NCI-H1048 (cell line): ENCODE measurements around the gene TMCO6.
"Not testable (repeated sequence)": the region's sequence is repeated elsewhere in the genome, so short reads cannot be mapped to it uniquely, and the experiment has no call there.

Experiments used
- DNase-seq: peaks from one replicate; lab custom pipeline; 2025; lab: John Stamatoyannopoulos, UW

The TMCO6 gene

GRCh38 chr5:140639148-140639981 is at the start of gene TMCO6:
Gene TMCO6 (plus strand): TSS chr5:140639451. CDS start chr5:140639528, 77 bp downstream.
- peak; percentile 92 for DNase-seq

- no peak for DNase-seq
Measured at GRCh38 chr5:140590861-140591260, 48.4 kb upstream of the TMCO6 start.

GRCh38 chr5:140591747-140592372 is 47.4 kb upstream of the TMCO6 start:
- DNase-seq = no peak

GRCh38 chr5:140593070-140593469 is 46.2 kb upstream of the TMCO6 start:
- DNase-seq = not testable (repeated sequence)

- no peak for DNase-seq
Measured at GRCh38 chr5:140594169-140594568, 45.1 kb upstream of the TMCO6 start.

- DNase-seq = no peak
Measured at GRCh38 chr5:140595538-140596300, 43.5 kb upstream of the TMCO6 start.

GRCh38 chr5:140596321-140596741 is 42.9 kb upstream of the TMCO6 start:
- no peak for DNase-seq

- no peak for DNase-seq
Measured at GRCh38 chr5:140598836-140599235, 40.4 kb upstream of the TMCO6 start.

GRCh38 chr5:140600096-140600495 is 39.2 kb upstream of the TMCO6 start:
- DNase-seq = no peak

GRCh38 chr5:140602147-140602546 is 37.1 kb upstream of the TMCO6 start:
- no peak for DNase-seq

- DNase-seq = not testable (repeated sequence)
Measured at GRCh38 chr5:140603446-140603698, 35.9 kb upstream of the TMCO6 start.

GRCh38 chr5:140603734-140604133 is 35.5 kb upstream of the TMCO6 start:
- no peak for DNase-seq

GRCh38 chr5:140605879-140606278 is 33.4 kb upstream of the TMCO6 start:
- DNase-seq = no peak

- no peak for DNase-seq
Measured at GRCh38 chr5:140607031-140607430, 32.2 kb upstream of the TMCO6 start.

GRCh38 chr5:140608722-140609121 is 30.5 kb upstream of the TMCO6 start:
- no peak for DNase-seq

- DNase-seq = no peak
Measured at GRCh38 chr5:140609126-140609525, 30.1 kb upstream of the TMCO6 start.

- no peak for DNase-seq
Measured at GRCh38 chr5:140611020-140611521, 28.2 kb upstream of the TMCO6 start.

- no peak for DNase-seq
Measured at GRCh38 chr5:140622301-140622700, 16.9 kb upstream of the TMCO6 start.

- not testable (repeated sequence) for DNase-seq
Measured at GRCh38 chr5:140623061-140623460, 16.2 kb upstream of the TMCO6 start.

GRCh38 chr5:140624886-140625285 is 14.4 kb upstream of the TMCO6 start:
- DNase-seq = not testable (repeated sequence)

GRCh38 chr5:140627972-140628371 is 11.3 kb upstream of the TMCO6 start:
- no peak for DNase-seq

- no peak for DNase-seq
Measured at GRCh38 chr5:140628711-140629110, 10.5 kb upstream of the TMCO6 start.
